ENCODE results near the gene MSMO1. TPM values are rescaled to one million over a fixed set of nuclear protein-coding genes. Genes with fewer than 3 reads are reported as not detected.

Gene MSMO1
- total RNA-seq, 2 experiments from 2014 or later, result 95.1 to 101 TPM

- ChIA-PET CTCF (interaction anchor here (1.3 to 1.7 kb wide), 2 partner anchors 75 to 248 kb away, joined by 3 to 5 read pairs; no protein-coding TSS in a partner anchor), POLR2A (no interaction called here)
- Mint-ChIP-seq H3K4me1 (peaks cover 8% of the 10 kb centered on the region), H3K36me3 (ENCODE audit: low read depth) (no peaks in the 10 kb centered on the region), H3K27me3 (peaks cover 83% of the 10 kb centered on the region), H3K4me3 (no peak overlapping the region), H3K27ac (no peak overlapping the region), H3K9me3 (no peaks in the 10 kb centered on the region)
- DNase-seq, result no peak
Observed at GRCh38 chr4:165378398-165378744, 50.9 kb downstream of the MSMO1 start.

- Mint-ChIP-seq H3K27ac (no peak within 1 kb of the TSS), H3K27me3 (peaks cover 78% of the 10 kb centered on the region), H3K36me3 (ENCODE audit: low read depth) (no peaks in the 10 kb centered on the region), H3K4me1 (peaks cover 8% of the 10 kb centered on the region), H3K4me3 (peak within 1 kb of the TSS; percentile 56), H3K9me3 (no peaks in the 10 kb centered on the region)
- peak; percentile 46 for DNase-seq
- ChIA-PET CTCF (interaction anchor here (1.3 to 1.7 kb wide), 2 partner anchors 74 to 248 kb away, joined by 3 to 5 read pairs; no protein-coding TSS in a partner anchor), POLR2A (no interaction called here)
Observed at GRCh38 chr4:165378745-165379677, 51.5 kb downstream of the MSMO1 start, which contains the start of gene CPE. Gene CPE (plus strand): TSS chr4:165379008. CDS start chr4:165379222, 214 bp downstream.

DNA sequence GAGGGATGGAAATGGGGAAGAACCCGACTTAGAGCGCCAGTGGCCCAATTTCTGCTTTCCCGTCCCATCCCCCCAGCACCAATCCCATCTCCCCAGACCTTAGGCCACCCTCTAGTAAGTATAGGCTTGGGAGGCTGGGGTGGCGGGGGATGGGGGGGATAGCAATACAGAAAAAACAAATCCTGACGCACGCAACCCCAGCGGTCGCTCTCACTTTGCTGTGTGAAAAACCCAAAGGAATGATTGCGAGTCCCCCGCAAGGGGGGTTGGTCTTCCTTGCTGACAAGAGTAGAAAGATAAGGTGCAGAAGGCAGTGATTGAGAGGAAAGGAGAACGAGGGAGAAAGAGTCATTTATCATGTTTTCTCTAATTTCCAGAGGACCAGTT lies 52.2 kb downstream of the MSMO1 start:
- H3K4me1 Mint-ChIP-seq, result peaks cover 8% of the 10 kb centered on the region
- DNase-seq, result no peak
- POLR2A ChIA-PET, result no interaction called here
- H3K4me3 Mint-ChIP-seq, result no peak overlapping the region
- H3K9me3 Mint-ChIP-seq, result no peaks in the 10 kb centered on the region
- no peaks in the 10 kb centered on the region for H3K36me3 Mint-ChIP-seq (ENCODE audit: low read depth)
- H3K27ac Mint-ChIP-seq, result no peak overlapping the region
- peaks cover 71% of the 10 kb centered on the region for H3K27me3 Mint-ChIP-seq
- CTCF ChIA-PET, result no interaction called here

DNA sequence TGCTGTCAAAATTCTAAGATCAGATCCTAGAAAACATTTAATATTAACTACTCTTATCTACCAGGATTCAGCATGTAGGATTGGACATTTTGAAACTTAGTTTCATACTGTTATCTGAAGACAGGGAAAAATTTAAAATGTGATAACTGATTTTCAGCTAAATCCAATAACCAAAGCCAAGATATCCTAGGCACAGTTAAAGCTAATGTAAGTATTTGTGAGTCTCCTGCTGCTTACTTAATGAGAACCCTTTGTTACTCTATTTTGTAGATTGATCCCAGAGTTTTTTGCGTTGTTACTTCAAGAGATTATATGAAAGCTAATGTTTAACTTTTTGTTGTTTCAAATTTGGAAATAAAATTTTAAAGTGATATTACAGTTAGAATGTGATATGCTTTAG lies 53.3 kb downstream of the MSMO1 start:
- H3K9me3 Mint-ChIP-seq, result no peaks in the 10 kb centered on the region
- H3K36me3 Mint-ChIP-seq (ENCODE audit: low read depth), result no peaks in the 10 kb centered on the region
- ChIA-PET POLR2A (no interaction called here), CTCF (interaction anchor here (0.6 to 0.9 kb wide), 2 partner anchors 29 to 286 kb away, joined by 3 to 5 read pairs; no protein-coding TSS in a partner anchor)
- H3K4me1 Mint-ChIP-seq, result peaks cover 8% of the 10 kb centered on the region
- H3K27me3 Mint-ChIP-seq, result peaks cover 63% of the 10 kb centered on the region
- no peak overlapping the region for H3K27ac Mint-ChIP-seq
- no peak for DNase-seq
- no peak overlapping the region for H3K4me3 Mint-ChIP-seq

DNA sequence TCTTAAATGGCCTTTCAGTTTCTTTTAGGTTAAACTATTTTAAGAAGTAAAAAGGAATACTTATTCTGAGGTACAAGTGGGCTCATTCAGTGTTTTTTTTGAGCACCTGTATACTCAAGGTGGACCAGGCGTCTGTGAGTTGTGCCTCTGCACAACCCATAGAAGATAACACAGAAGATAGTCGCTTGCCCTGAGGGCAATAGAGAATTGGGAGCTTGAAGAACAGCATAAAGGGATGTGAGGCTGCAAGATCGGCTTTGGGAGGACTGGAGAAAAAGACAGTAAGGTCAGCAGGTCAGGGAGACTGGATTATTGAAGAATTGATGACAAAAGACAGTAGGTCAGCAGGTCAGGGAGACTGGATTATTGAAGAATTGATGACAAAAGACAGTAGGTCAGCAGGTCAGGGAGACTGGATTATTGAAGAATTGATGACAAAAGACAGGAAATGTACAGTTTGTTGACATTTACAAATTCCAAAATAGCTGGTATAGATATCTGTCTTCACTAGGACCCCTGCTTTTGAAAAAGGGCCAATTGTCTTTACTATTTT lies 54.4 kb downstream of the MSMO1 start:
- Mint-ChIP-seq H3K36me3 (ENCODE audit: low read depth) (no peaks in the 10 kb centered on the region), H3K27ac (no peak overlapping the region), H3K27me3 (peaks cover 59% of the 10 kb centered on the region), H3K4me3 (no peak overlapping the region), H3K9me3 (no peaks in the 10 kb centered on the region), H3K4me1 (peaks cover 8% of the 10 kb centered on the region)
- POLR2A ChIA-PET, result no interaction called here
- no peak for DNase-seq
- CTCF ChIA-PET, result no interaction called here

- peaks cover 54% of the 10 kb centered on the region for H3K27me3 Mint-ChIP-seq
- DNase-seq, result no peak
- no peak overlapping the region for H3K27ac Mint-ChIP-seq
- CTCF ChIA-PET, result no interaction called here
- peaks cover 8% of the 10 kb centered on the region for H3K4me1 Mint-ChIP-seq
- H3K9me3 Mint-ChIP-seq, result no peaks in the 10 kb centered on the region
- H3K36me3 Mint-ChIP-seq (ENCODE audit: low read depth), result no peaks in the 10 kb centered on the region
- POLR2A ChIA-PET, result no interaction called here
- H3K4me3 Mint-ChIP-seq, result no peak overlapping the region
Observed at GRCh38 chr4:165382640-165383039, 55.2 kb downstream of the MSMO1 start.

- DNase-seq, result no peak
- Mint-ChIP-seq H3K4me1 (peaks cover 4% of the 10 kb centered on the region), H3K9me3 (no peaks in the 10 kb centered on the region), H3K27me3 (peaks cover 44% of the 10 kb centered on the region), H3K27ac (no peak overlapping the region), H3K4me3 (no peak overlapping the region), H3K36me3 (ENCODE audit: low read depth) (no peaks in the 10 kb centered on the region)
- CTCF ChIA-PET, result interaction anchor here (1.3 to 1.4 kb wide), 3 partner anchors 14 to 253 kb away, joined by 3 to 4 read pairs (median 3); no protein-coding TSS in a partner anchor
- POLR2A ChIA-PET, result no interaction called here
Observed at GRCh38 chr4:165383591-165384073, 56.2 kb downstream of the MSMO1 start.

- Mint-ChIP-seq H3K27ac (no peak overlapping the region), H3K9me3 (no peaks in the 10 kb centered on the region), H3K4me1 (peaks cover 2% of the 10 kb centered on the region), H3K36me3 (ENCODE audit: low read depth) (no peaks in the 10 kb centered on the region), H3K27me3 (peaks cover 41% of the 10 kb centered on the region), H3K4me3 (no peak overlapping the region)
- ChIA-PET CTCF (interaction anchor here (1.3 to 1.4 kb wide), 4 partner anchors 14 to 253 kb away, joined by 3 to 5 read pairs (median 4); no protein-coding TSS in a partner anchor), POLR2A (no interaction called here)
- DNase-seq, result no peak
Observed at GRCh38 chr4:165384186-165384585, 56.7 kb downstream of the MSMO1 start.

DNA sequence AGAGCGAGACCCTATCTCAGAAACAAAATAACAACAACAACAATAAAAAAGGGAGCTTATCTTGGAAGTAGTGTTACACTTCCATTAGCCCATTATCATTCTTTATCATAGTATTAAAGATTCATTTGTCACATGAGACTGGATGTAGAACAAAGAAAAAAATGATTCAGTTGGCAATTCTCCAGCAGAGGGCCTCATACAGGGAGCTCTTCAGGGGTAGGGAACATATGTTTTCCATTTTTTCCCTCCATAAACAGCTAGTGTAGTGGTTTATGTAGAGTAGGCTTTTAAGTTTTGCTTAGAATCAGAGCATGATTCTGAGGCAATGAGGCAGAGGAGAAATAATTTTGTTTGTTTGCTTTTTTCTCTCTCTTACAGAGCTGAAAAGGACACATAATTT lies 57.1 kb downstream of the MSMO1 start:
- peaks cover 39% of the 10 kb centered on the region for H3K27me3 Mint-ChIP-seq
- H3K36me3 Mint-ChIP-seq (ENCODE audit: low read depth), result no peaks in the 10 kb centered on the region
- no peak overlapping the region for H3K27ac Mint-ChIP-seq
- H3K4me3 Mint-ChIP-seq, result no peak overlapping the region
- CTCF ChIA-PET, result interaction anchor here (1.3 to 1.4 kb wide), 4 partner anchors 15 to 253 kb away, joined by 3 to 5 read pairs (median 4); no protein-coding TSS in a partner anchor
- POLR2A ChIA-PET, result no interaction called here
- peaks cover 2% of the 10 kb centered on the region for H3K4me1 Mint-ChIP-seq
- H3K9me3 Mint-ChIP-seq, result no peaks in the 10 kb centered on the region
- no peak for DNase-seq

DNA sequence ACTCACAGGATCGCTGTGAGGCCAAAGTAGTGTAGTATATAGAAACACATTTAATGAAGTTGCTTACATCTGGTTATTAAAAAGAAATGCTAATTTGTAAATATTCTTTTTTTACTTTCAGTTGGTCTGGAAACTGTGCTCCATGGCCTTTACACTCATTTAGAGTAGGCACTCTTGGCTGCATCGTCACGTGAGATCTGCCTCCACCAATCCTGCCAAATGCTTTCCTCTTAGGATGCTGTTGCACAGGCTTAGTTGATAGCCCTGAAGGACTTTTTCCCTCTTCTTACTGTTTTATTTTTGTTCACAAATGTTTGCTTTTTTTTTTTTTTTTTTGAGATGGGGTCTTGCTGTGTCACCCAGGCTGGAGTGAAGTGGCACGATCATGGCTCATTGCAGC lies 57.7 kb downstream of the MSMO1 start:
- H3K4me3 Mint-ChIP-seq, result no peak overlapping the region
- no peak overlapping the region for H3K27ac Mint-ChIP-seq
- peaks cover 39% of the 10 kb centered on the region for H3K27me3 Mint-ChIP-seq
- POLR2A ChIA-PET, result no interaction called here
- CTCF ChIA-PET, result interaction anchor here (1.3 to 1.4 kb wide), 3 partner anchors 15 to 76 kb away, joined by 3 to 5 read pairs (median 3); no protein-coding TSS in a partner anchor
- no peaks in the 10 kb centered on the region for H3K36me3 Mint-ChIP-seq (ENCODE audit: low read depth)
- no peak for DNase-seq
- H3K4me1 Mint-ChIP-seq, result no peaks in the 10 kb centered on the region
- H3K9me3 Mint-ChIP-seq, result no peaks in the 10 kb centered on the region

- H3K4me1 Mint-ChIP-seq, result no peaks in the 10 kb centered on the region
- no peak overlapping the region for H3K4me3 Mint-ChIP-seq
- H3K27me3 Mint-ChIP-seq, result peaks cover 39% of the 10 kb centered on the region
- H3K9me3 Mint-ChIP-seq, result no peaks in the 10 kb centered on the region
- H3K36me3 Mint-ChIP-seq (ENCODE audit: low read depth), result no peaks in the 10 kb centered on the region
- POLR2A ChIA-PET, result no interaction called here
- DNase-seq, result no peak
- no peak overlapping the region for H3K27ac Mint-ChIP-seq
- CTCF ChIA-PET, result no interaction called here
Observed at GRCh38 chr4:165386328-165386727, 58.9 kb downstream of the MSMO1 start.

DNA sequence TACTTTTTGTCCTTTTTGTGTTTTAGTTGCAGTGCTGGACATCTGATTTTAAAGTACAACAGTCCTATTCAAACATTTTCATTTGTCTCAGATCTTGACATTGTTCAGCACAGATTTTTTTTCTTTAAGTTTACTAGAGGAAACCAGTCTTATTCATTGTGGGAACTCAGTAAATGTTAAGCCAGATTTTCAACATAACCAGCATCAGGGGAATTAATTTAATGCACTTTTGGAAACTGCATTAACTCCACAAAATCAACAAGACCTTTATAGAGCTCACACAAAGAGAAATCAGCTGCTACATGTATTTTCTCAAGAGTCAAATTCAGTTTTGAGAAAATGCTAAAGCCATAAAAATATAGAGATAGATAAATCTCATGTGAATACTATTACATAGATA lies 61.3 kb downstream of the MSMO1 start:
- CTCF ChIA-PET, result interaction anchor here (1.3 kb wide), 1 partner anchor 275 kb away, joined by 3 read pairs; no protein-coding TSS in a partner anchor
- POLR2A ChIA-PET, result no interaction called here
- Mint-ChIP-seq H3K9me3 (no peaks in the 10 kb centered on the region), H3K4me1 (no peaks in the 10 kb centered on the region), H3K4me3 (no peak overlapping the region), H3K27ac (no peak overlapping the region), H3K27me3 (peaks cover 27% of the 10 kb centered on the region), H3K36me3 (ENCODE audit: low read depth) (no peaks in the 10 kb centered on the region)
- no peak for DNase-seq

All from activated CD4-positive, alpha-beta memory T cell treated with anti-CD3 and anti-CD28 coated beads, Interleukin-2, amount 10 ng/mL, durations not matched to agents 7 days and 5 days (primary cell).